ENCODE data around the gene DNTTIP2. TPM values are rescaled to one million over a fixed set of nuclear protein-coding genes. Genes with fewer than 3 reads are reported as not detected.
"Not testable (repeated sequence)": the region's sequence is repeated elsewhere in the genome, so short reads cannot be mapped to it uniquely, and the experiment has no call there.

DNTTIP2 gene
- polyA plus RNA-seq, 12 donors, result 41.9 to 75.0 (median 49.4) TPM; not detected in 1

DNA sequence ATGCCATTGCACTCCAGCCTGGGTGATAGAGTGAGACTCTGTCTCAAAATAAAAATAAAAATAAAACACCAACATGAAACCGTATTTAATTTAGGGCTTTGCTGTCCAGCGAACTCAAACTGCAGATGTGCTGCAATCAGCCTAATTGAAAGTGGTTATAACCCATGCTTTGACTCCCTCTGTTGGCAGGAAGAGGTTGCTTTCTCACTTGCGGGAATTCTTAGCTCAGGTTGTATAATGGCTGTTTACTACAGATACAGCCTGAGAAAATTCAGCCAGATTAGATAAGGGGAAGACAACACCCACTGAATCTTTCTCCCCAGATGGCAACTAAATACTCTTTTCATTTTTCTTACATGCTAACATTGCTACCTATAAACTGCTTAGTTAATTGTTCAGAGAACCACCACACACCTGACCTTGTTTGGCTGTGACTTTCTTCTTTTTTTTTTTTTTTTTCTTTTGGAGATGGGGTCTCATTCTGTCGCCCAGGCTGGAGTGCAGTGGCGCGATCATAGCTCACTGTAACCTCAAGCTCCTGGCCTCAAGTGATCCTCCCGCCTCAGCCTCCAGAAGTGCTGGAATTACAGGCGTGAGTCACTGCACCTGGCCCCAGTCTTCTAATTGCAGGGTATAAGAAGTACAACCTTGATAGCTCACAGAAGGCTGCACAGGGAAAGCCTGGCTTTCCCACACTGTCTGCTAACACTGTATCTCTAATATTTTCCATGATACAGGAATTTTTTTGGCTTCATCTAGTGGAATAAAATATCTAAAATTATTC lies 34.6 kb downstream of the DNTTIP2 start:
- DNase-seq, result peak; percentile 66

DNA sequence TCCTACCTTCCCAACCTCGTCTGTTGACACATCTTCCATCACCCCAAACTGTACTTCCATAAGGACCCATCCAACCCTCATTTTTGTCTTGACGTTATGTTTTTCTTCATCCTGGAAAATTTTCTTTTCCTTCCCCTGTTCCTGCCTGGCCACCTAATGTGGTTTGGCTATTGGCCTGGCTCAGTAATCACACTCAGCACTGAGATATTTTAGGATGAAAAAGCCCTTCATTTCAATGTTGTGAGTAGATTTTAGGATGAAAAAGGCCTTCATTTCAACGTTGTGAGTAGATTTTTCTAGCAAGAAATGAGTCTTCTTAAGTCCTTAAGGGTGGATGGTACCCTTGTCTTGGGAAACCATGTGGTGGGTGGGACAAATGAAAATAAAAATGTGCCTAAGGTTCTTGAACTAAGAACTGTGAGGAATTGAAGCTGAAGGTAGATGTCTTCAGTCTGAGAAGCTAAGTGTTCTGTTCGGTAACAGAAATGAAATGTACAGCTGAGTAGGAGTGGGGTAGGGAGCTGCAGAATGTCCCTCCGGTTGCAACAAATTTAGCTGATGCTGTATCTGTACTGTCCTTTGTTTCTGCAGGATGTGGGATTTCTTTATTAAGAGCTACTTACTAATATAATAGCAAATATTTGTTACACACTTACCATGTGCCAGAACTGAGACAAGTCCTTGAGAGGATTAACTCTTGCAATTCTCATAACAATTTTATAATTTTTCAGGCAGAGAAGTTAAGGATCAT lies 36.1 kb downstream of the DNTTIP2 start:
- no peak for DNase-seq

DNA sequence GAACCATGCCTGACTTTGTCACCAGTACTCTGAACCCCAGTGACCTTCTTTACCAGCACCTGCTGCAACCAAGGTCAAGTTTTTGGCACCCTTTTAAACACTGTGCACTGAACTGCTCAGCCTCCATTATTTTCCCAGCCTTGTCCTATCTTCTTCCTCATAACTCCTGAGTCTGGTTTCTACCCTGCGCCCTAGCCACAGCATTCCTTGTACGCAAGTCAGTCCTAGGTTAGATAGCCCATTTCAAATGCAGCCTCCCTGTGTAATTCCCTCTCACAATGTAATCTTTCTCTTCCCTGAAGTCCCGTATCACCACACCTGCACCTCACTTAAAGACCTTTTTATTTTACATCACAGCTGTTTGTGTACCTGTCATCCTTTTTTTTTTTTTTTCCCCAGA lies 37.2 kb downstream of the DNTTIP2 start:
- no peak for DNase-seq

DNA sequence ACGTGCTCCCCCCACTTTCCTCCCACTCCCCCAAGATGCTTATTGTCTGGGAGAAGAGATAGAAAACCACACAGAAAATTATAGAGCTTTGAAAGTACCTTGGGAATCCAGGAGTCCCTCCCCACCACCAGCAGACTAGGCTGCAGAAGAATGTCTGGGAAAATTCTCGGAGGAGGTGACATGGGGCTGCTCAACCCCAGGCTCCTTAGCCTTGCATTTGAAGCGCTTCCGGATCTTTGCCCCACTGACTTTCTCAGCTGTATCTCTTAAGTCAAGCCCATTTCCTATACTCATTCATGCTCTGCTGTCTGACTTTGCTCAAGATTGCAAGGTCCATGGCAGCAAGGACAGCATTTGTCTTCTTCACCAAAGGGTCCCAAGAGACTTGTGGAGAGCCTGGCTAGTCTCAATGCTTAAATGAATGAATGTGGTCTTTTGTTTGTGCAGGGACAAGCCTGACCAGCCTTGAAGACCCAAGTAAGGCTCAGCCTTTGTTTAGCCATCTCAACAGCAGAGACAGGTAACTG lies 38.0 kb downstream of the DNTTIP2 start:
- DNase-seq, result no peak

DNA sequence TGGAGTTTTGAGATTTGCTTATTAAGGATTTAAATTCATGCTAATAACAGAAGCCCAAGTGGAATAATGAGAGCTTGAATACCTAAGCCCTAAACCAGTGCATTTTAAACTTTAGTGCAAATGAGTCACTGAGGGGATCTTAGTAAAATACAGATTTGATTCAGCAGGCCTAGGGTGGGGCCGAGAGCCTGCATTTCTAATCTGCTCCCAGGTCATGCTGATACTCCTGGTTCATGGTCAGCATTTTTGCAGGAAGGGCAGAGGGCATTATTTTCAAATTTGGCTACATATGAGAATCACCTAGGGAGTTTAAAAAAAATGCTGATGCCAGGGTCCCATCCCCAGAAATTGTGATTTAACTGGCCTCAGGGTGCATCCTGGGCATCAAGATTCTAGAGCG lies 39.3 kb downstream of the DNTTIP2 start:
- no peak for DNase-seq

DNA sequence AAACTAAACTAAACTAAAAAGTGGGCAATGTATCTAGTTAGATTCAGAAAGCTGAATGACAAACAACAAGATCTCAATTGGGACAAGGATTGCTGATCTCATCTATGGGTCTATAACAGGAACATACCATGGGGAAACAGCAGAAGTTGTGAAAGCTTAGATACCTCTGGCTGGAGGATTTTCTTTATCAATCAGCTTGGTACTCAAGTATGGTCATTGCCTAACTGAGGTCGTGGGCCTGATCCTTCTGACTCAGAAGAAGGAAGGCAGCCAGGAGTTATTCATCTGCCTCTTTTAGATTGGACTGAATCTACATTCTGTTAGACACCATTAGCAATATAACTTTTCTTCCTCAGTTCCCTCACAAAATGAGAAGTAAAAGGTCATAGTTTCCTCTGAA lies 39.7 kb downstream of the DNTTIP2 start:
- DNase-seq, result no peak

DNA sequence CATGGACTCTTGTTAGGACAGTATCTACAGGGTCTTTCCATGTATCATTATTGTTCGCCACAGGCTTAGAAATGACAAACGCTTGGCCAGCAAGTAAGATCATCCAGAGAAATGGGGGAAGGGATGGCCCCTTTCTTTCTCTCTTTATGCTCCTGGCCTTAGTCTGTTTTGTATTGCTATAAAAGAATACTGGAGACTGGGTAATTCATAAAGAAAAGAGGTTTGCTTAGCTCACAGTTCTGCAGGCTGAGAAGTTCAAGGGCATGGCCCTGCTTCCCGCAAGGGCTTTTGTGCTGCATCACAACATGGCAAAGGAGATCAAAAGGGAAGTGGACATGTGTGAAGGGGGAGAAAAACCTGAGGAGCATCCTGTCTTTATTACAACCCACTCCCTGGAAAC lies 41.0 kb downstream of the DNTTIP2 start:
- no peak for DNase-seq

DNA sequence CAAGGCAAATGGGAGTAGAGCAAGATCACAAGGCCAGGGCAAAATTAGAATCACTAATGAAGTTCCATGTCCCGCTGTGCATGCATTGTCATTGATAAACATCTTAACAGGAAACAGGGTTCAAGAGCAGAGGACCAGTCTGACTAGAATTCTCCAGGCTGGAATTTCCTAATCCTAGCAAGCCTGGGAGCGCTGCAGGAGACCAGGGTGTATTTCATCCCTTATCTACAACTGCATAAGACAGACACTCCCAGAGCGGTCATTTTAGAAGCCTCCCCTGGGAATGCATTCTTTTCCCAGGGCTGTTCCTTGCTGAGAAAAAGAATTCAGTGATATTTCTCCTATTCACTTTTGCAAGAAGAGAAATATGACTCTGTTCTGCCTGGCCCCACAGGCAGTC lies 45.7 kb downstream of the DNTTIP2 start:
- DNase-seq, result not testable (repeated sequence)

DNA sequence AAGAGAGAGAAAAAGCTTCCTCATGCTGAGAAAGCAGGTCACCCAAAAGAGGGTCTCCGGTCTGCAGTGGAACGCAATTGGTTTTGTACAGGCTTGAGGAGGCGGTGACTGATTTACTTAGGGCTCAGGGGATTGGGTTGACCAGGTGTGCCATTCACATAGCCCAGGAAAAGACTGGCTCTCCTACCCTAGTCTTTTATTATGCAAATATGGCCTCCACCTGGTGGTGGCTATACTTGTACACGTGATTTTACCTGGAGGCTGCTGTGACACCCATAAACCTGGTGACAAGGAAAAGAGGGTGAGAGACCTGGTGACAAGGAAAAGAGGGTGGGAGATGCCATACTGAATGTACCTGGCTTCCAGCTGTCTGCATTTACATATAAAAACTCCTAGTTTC lies 49.9 kb downstream of the DNTTIP2 start:
- DNase-seq, result no peak

DNA sequence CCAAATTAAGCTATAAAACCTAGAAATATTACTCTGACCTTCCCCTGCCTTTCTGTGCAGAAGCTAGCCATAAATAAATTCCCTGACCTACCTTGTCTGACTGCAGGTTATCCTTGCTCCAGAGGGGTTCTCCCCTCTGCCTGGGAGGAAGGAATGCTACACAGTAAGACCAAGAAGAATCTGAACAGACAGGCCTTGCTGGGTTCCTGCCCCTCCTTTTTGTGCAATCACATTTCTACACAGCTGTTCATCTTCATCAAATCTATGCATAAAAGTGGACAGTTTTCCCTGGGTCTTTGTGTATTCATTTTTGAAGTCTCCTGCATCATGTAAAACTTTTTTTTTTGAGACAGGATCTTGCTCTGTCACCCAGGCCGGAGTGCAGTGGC lies 50.6 kb downstream of the DNTTIP2 start:
- no peak for DNase-seq

DNA sequence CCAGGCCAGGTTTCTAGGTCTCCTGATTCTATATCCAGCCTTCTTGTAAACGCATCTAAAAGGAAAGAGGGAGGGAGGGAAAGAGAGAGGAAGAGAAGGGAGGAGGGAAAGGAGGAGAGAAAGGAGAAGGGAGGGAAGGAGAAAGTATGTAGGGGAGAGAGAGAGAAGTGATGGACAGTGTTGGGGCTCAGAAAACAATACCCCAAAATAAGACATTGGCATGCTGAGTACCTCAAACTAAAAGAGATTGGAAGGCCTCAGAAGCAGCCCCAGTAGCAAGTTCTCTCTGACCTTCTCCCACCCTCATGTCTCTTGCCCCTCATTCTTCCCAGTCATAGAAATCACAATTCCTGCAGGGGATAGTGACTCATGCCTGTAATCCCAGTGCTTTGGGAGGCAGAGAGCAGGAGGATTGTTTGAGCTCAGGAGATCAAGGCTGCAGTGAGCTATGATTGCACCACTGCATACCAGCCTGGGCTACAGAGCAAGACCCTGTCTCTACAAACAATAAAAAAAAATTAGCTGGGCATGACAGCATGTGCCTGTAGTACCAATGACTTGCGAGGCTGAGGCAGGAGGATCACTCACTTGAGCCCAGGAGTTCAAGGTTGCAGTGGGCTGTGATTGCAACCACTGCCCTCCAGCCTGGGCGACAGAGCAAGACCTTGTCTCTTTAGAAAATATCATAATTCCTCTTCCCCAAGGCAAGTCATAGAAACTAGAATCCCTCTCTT lies 51.2 kb downstream of the DNTTIP2 start:
- DNase-seq, result no peak

DNA sequence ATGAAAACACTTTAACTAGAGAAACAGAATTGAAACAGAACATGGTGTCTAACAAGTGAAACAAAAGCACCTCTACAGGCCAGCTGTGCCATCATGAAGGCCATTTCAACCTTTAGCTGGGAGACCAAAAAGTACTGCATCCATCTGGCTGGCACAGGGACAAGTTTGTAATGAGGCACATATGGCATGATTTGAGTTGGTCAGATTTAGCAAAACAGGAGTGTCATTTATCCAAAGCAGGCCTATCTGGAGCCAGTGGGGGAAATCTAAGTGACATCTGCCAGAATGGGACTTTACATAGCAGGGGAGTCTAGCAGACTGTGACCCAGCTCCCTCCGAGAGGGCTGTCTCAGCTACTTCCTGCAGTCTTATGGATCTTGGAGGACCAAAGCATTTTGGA lies 51.9 kb downstream of the DNTTIP2 start:
- no peak for DNase-seq

DNA sequence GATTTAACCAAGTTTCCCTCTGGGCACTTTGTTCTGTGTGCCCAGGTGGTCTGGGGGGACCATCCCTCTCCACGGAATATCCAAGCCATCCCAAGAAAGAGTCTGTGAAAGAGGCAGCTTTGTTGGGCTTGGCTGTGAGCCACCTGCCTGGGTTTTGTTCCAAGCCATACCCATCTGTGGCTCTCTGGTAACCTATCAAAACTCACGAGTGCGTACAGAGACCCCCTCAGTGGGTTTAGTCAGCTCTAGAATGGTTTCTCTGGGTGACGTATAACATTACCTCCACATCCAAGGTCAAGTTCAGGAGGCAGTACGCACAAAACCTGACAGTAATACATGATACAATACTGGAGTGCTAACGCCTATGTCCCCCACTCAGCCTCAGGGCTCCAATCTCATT lies 54.2 kb downstream of the DNTTIP2 start:
- DNase-seq, result no peak

DNA sequence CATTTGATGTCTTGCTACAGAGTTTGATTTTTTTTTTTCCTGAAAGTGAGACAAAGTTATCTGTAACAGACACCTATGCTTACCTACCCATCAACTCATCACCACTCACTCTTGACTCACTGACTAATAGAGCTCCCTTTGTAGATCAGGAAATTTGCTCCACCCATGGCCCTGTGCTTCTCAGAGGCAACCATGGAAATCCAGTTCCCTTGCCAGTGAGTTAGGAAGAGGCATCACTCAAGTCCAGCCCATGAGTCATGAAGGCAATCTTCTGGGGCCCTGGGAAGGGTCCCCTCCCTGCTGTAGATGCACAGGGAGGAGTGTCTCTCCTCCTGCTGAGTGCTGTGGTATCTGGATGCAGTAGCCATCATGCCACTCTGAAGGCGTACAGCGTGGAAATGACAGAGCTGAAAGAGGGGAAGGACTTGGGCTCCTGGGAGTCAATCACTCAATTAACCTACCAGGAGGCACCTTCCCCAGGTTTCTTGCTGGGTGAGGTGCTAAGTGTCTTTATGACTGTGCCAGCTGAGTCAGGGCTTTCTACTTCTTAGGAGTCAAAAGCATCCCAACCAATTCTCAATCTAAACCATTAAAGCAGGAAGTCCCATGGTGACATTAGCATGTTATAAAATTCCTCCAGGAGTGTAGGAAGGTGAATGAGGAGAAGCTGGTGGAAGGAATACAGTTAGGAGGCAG lies 56.1 kb downstream of the DNTTIP2 start:
- no peak for DNase-seq

DNA sequence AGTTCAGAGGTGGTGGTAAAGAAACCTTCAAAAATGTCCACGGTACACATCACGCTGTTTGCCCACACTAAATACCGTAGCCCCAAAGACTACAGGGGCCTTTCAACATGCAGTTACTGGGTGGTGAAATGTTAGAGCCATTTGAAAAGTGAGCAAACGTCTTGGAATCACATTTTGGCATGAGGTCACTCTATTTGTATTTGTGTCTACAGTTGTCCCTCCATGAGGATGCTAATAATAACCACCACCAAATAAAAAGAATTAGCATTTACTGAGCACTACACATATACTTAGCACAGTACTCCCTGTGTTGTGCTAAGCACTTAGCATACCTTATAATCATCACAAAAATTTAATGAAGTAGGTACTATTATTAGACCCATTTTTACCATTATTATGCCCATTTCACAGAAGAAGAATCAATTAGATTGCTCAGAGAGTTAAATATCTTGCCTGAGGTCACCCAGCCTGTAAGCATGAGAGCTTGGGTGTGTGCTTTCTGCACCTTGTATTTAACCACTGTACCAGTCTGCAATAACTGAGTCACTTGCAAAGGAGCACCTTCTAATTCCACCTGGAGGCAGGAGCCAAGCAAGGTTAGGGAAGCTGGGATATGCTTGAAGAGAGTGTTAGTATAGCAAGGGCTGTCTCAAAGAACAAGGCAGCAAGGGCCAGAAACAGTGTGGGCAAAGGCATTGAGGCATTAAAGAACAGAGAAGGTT lies 57.4 kb downstream of the DNTTIP2 start:
- DNase-seq, result no peak

DNA sequence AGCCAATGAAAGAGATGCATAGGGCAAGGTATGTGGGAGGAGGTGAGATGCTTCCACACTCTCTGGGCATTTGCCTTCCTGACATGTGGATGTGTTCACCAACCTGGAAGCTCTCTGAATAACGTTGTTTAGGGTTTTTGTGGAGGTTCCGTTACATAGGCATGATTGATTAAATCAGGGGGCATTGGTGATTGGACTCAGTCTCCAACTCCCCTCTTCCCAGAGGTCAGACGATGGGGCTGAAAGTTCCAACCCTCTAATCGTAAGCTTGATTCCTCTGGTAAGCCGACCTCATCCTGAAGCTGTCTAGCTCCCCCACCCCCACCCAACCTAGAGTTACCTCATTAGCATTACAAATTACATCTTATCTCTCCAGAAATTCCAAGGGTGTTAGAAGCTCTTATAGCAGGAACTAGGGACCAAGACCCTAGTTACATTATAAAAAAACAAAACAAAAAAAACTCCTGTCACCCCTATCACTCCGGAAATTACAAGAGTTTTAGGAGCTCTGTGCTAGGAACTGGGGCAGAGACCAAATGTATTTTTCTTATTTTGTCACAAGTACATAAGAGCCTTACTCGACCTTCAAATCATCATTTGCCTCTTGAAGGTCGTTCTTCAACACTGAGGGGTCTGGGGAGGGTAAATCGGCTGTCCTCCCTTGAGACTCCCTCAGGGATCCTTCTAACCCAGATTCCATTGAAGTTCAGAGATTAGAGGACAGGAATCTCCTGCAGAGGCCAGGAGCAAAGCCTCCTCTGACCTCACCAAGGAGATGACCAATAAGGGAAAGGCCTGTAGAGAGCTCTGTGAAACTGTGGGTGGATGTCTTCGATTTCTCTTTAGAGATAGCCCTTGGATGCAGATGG lies 58.2 kb downstream of the DNTTIP2 start:
- DNase-seq, result no peak

DNA sequence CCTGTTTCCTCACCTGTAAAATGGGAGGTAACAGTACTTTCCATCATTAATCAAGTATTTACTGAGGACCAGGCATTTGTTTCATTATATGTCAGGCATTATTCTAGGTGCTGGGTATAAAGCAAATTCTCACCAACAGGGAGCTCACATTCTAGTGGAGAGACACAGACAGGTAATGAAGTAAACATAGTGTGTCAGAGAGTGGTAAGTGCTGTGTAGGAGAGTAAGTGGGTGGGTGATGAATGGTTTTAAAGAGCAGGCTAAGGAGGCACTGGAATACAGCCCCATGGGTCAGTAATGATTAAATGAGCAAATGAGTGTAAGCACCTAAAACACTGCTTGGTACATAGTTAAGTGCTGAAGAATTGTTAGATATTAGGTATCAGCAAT lies 60.4 kb downstream of the DNTTIP2 start:
- no peak for DNase-seq

DNA sequence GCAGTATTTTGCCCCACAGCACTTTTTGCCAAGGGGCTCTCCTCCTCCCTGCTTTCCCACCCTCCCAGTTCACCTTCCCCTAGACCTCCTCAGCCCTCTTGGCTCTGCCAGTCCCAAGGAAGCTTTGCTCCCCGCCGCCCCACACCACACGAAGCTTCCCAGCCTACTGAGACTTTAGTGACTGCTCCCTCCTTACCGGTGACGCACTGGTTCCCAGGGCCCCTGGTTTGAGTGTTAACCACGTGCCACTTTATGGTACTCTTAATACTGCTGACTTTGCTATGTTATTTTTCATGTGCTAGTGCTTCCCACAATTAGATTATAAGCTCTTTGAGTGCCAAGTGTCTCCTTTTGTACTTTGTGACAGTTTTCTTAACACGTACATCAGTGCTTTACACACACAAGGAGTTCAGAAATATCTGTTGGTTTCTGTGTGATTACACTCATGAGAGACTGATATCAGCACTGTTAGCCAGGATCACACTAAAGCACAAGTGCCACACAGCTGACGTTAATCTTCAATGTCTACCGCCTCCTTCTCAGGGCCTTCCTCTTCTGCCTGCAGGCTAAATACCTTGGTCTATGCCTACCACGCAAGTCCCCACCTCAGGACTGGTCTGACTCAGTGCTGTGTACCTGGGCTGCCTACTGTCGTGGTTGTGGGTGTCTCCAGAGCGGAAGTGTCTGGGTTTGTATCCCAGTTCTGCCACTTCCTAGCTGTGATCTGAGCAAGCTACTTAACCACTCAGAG lies 61.0 kb downstream of the DNTTIP2 start:
- DNase-seq, result no peak

DNA sequence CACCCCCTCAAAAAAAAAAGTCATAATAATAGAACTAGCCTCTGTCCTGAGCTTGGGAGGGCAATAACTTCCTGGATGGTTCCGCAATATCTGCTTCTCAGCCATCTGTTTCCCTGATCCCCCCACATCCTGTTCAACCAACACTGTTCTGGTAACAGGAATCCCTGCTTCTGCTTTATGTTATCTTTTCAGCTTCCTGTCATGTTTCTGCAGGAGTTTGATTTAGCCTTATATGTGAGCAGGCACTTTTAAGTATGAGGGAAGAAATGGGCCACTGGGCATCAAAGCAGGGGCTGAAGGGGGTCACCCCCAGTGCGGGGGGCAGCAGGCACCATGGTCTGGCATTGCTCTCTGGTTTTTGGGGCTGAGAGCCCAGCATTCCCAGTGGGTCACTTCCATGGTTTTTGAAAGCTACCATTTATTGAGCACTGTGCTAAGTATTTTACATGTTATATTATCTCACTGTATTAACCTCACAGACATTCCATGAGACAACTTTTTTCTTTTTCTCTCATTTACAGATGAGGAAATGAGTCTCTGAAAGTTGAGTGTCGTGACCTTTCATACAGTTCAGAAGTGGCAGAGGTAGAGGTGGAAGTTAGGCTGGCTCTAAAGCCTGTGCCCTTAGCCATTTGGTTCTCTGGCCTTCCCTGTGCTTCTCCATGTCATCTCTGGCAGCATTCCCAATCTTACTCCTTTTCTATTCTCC lies 61.9 kb downstream of the DNTTIP2 start:
- peak; percentile 30 for DNase-seq

Data from muscle of arm (tissue), 12 donors.